Neural progenitor cell (in vitro differentiated cells): ENCODE measurements around the gene PTK6. TPM values are rescaled to one million over a fixed set of nuclear protein-coding genes. Genes with fewer than 3 reads are reported as not detected.

Source experiments
- DNase-seq: peaks from one replicate; pipeline ENCODE4 v3.0.0-alpha.2; 2016; ENCODE audit warnings: low spot score
- H2AFZ ChIP-seq: fragments of 200-600 bp; sonication (generic); replicated peaks from 2 replicates; pipeline ENCODE4 v1.6.1; 2016; ENCODE audit warnings: antibody characterized with exemption
- H3F3A ChIP-seq: fragments of 200-600 bp; sonication (generic); 2 replicates; pipeline ENCODE4 v1.6.1; 2016; ENCODE audit warnings: antibody characterized with exemption, low read depth
- H3K27ac ChIP-seq: fragments of 200-600 bp; sonication (generic); 2 replicates; pipeline ENCODE4 v1.5.1; 2016; ENCODE audit warnings: mild to moderate bottlenecking
- H3K27me3 ChIP-seq: fragments of 200-600 bp; sonication (generic); 2 replicates; pipeline ENCODE4 v1.6.1; 2016; ENCODE audit warnings: mild to moderate bottlenecking, moderate library complexity
- H3K36me3 ChIP-seq: fragments of 200-600 bp; sonication (generic); 2 replicates; pipeline ENCODE4 v1.5.1; 2016
- H3K4me1 ChIP-seq: fragments of 200-600 bp; sonication (generic); 2 replicates; pipeline ENCODE4 v1.6.1; 2016; ENCODE audit warnings: mixed run types
- H3K4me2 ChIP-seq: fragments of 200-600 bp; sonication (generic); 2 replicates; pipeline ENCODE4 v1.6.1; 2016
- H3K4me3 ChIP-seq: fragments of 200-600 bp; sonication (generic); 2 replicates; pipeline ENCODE4 v1.5.1; 2016
- H3K79me2 ChIP-seq: fragments of 200-600 bp; sonication (generic); 2 replicates; pipeline ENCODE4 v1.6.1; 2016; ENCODE audit warnings: low read depth
- H3K9ac ChIP-seq: fragments of 200-600 bp; sonication (generic); 2 replicates; pipeline ENCODE4 v1.6.1; 2016
- H3K9me3 ChIP-seq: fragments of 200-600 bp; sonication (generic); 2 replicates; pipeline ENCODE4 v1.5.1; 2016; ENCODE audit warnings: low read depth
- H4K20me1 ChIP-seq: fragments of 200-600 bp; sonication (generic); 2 replicates; pipeline ENCODE4 v1.6.1; 2016; ENCODE audit warnings: low read depth
- H3K27ac Mint-ChIP-seq: 3 replicates; pipeline ENCODE4 v1.8.0; 2021; ENCODE audit warnings: mixed read lengths
- H3K27me3 Mint-ChIP-seq: 2 replicates; pipeline ENCODE4 v1.8.0; 2022; ENCODE audit warnings: low read depth, mild to moderate bottlenecking, inconsistent platforms, moderate library complexity, mixed read lengths; ENCODE audit not compliant: insufficient read depth
- H3K36me3 Mint-ChIP-seq: 3 replicates; pipeline ENCODE4 v1.8.0; 2021; ENCODE audit warnings: mixed read lengths
- H3K4me1 Mint-ChIP-seq: 3 replicates; pipeline ENCODE4 v1.8.0; 2021; ENCODE audit warnings: mixed read lengths
- H3K4me3 Mint-ChIP-seq: 3 replicates; pipeline ENCODE4 v1.8.0; 2021; ENCODE audit warnings: mild to moderate bottlenecking, moderate library complexity, mixed read lengths
- H3K9me3 Mint-ChIP-seq: 3 replicates; pipeline ENCODE4 v1.8.0; 2020; ENCODE audit warnings: mixed read lengths
- EZH2 ChIP-seq: fragments of 200-600 bp; sonication (generic); IDR thresholded peaks from 2 replicates; pipeline ENCODE4 v1.6.1; 2017; ENCODE audit warnings: antibody characterized with exemption, mild to moderate bottlenecking, moderate library complexity
- EZH2phosphoT487 ChIP-seq: fragments of 200-600 bp; sonication (generic); IDR thresholded peaks from 2 replicates; pipeline ENCODE4 v1.6.1; 2017; ENCODE audit warnings: antibody characterized with exemption
- total RNA-seq: library from RNA; depleted of rRNA; stranded (reverse); fragments of >200 nt; gene quantifications from 2 replicates; pipeline ENCODE4 v1.2.3, GENCODE V29; 2015; ENCODE audit warnings: low replicate concordance
- TF ChIP-seq, protein P1 (sequence below): fragments of 200-600 bp; sonication (generic); IDR thresholded peaks from 2 replicates; pipeline ENCODE4 v1.5.1; 2017; ENCODE audit warnings: antibody characterized with exemption, mild to moderate bottlenecking

The PTK6 gene
- total RNA-seq, 1 donor from 2014 or later = not detected

DNA sequence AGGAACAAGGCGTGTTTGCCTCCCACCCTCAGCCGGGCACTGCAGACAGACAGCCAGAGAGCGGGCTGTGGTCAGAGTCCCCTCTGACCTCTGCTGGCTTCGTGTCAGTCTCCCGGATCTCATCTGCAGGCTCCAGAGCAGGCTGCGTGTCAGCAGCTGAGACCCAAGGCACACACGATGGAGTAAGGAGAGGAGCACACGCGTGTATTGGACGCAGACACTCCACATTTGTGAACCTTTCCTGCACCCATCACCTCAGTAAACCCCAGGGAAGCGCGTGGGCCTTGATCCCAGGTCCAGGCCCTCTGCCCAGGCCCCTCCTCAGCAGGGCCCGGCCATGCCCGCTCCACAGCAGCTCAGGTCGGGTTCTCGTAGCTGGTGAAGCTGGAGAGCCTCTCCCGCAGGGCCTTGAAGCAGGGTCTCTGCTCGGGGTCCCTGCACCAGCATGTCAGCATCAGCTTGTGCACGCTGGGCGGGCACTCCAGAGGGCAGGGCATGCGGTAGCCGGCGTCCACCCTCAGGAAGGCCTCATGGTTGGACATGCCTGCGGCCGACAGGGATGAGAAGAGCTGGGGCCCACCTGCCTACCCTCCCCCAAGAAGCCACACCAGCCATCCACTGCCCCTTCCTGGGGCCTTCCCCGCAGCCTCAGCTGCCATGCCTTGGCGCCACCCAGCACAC lies 7.9 kb downstream of the PTK6 start:
- Mint-ChIP-seq H3K4me1 (peaks cover 7% of the 10 kb centered on the region), H3K27ac (peak overlapping the region; percentile 46), H3K9me3 (no peaks in the 10 kb centered on the region), H3K27me3 (peaks cover 11% of the 10 kb centered on the region), H3K4me3 (no peak overlapping the region), H3K36me3 (no peaks in the 10 kb centered on the region)
- peaks cover 3% of the 10 kb centered on the region for H4K20me1 ChIP-seq
- no peaks in the 10 kb centered on the region for H3K27me3 ChIP-seq
- no peak overlapping the region for H3K4me3 ChIP-seq
- H2AFZ ChIP-seq = no peak overlapping the region
- no peaks in the 10 kb centered on the region for H3K36me3 ChIP-seq
- H3K4me1 ChIP-seq = no peaks in the 10 kb centered on the region
- H3K9me3 ChIP-seq = no peaks in the 10 kb centered on the region
- peaks cover 15% of the 10 kb centered on the region for H3F3A ChIP-seq
- no peak for DNase-seq
- TF ChIP-seq, protein P1, sequence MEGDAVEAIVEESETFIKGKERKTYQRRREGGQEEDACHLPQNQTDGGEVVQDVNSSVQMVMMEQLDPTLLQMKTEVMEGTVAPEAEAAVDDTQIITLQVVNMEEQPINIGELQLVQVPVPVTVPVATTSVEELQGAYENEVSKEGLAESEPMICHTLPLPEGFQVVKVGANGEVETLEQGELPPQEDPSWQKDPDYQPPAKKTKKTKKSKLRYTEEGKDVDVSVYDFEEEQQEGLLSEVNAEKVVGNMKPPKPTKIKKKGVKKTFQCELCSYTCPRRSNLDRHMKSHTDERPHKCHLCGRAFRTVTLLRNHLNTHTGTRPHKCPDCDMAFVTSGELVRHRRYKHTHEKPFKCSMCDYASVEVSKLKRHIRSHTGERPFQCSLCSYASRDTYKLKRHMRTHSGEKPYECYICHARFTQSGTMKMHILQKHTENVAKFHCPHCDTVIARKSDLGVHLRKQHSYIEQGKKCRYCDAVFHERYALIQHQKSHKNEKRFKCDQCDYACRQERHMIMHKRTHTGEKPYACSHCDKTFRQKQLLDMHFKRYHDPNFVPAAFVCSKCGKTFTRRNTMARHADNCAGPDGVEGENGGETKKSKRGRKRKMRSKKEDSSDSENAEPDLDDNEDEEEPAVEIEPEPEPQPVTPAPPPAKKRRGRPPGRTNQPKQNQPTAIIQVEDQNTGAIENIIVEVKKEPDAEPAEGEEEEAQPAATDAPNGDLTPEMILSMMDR = no peak
- TF ChIP-seq EZH2 (no peak), EZH2phosphoT487 (no peak)
- H3K4me2 ChIP-seq = no peak overlapping the region
- H3K27ac ChIP-seq = no peak overlapping the region
- H3K79me2 ChIP-seq = no peaks in the 10 kb centered on the region
- no peak overlapping the region for H3K9ac ChIP-seq

DNA sequence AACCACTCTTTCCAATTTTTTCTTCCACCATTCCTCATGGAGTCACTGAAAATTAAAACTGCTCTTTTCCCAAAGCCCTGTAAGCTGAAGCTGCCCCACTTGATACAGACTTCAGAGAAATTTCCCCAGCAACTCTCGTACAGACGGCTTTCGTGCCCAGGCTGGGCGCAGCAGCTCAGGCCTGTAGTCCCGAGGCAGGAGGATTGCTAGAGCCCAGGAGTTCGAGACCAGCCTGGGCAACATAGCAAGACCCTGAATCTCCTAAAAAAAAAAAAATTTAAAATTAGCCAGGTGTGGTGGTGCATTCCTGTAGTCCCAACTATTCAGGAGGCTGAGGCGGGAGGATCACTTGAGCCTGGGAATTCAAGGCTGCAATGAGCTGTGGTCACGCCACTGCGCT lies 10.0 kb downstream of the PTK6 start:
- peaks cover 9% of the 10 kb centered on the region for H3K36me3 Mint-ChIP-seq

DNA sequence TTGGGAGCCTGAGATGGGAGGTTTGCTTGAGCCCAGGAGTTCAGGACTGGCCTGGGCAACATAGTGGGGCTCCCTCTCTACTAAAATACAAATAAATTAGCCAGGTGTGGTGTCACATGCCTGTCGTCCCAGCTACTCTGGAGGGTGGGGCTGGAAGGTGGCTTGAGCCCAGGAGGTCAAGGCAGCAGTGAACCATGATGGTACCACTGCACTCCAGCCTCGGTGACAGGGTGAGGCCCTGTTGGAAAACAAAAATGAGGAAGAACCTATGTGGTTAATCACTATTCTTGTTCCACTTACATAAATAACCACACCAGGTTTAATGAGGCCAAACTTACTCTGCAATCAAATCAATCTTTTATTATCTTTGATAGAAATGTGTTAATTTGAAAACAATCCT lies 11.2 kb downstream of the PTK6 start:
- Histone ChIP-seq H3K9me3 (no peaks in the 10 kb centered on the region), H4K20me1 (peaks cover 29% of the 10 kb centered on the region), H3K9ac (no peak overlapping the region), H3K27me3 (no peaks in the 10 kb centered on the region), H3F3A (peaks cover 26% of the 10 kb centered on the region), H3K36me3 (no peaks in the 10 kb centered on the region), H3K4me3 (no peak overlapping the region), H3K27ac (no peak overlapping the region), H3K79me2 (peaks cover 22% of the 10 kb centered on the region), H2AFZ (no peak overlapping the region), H3K4me2 (no peak overlapping the region), H3K4me1 (peaks cover 11% of the 10 kb centered on the region)
- no peak overlapping the region for H3K4me3 Mint-ChIP-seq
- H3K36me3 Mint-ChIP-seq = peaks cover 9% of the 10 kb centered on the region
- H3K27ac Mint-ChIP-seq = no peak overlapping the region
- H3K9me3 Mint-ChIP-seq = no peaks in the 10 kb centered on the region
- peaks cover 7% of the 10 kb centered on the region for H3K4me1 Mint-ChIP-seq
- TF ChIP-seq EZH2 (no peak), EZH2phosphoT487 (no peak)
- TF ChIP-seq, protein P1 = no peak
- peaks cover 9% of the 10 kb centered on the region for H3K27me3 Mint-ChIP-seq
- DNase-seq = no peak

More for the DNA sequence above, 10.0 kb downstream of the PTK6 start:
- H3F3A ChIP-seq = peaks cover 23% of the 10 kb centered on the region
- H3K36me3 ChIP-seq = no peaks in the 10 kb centered on the region
- peaks cover 6% of the 10 kb centered on the region for H3K4me1 ChIP-seq
- H3K27ac ChIP-seq = no peak overlapping the region
- DNase-seq = no peak
- TF ChIP-seq EZH2phosphoT487 = no peak
- TF ChIP-seq EZH2 = no peak
- TF ChIP-seq, protein P1 = no peak
- H3K9ac ChIP-seq = no peak overlapping the region
- no peaks in the 10 kb centered on the region for H3K27me3 ChIP-seq
- Mint-ChIP-seq H3K27ac (no peak overlapping the region), H3K4me1 (peaks cover 11% of the 10 kb centered on the region), H3K27me3 (peaks cover 13% of the 10 kb centered on the region), H3K9me3 (no peaks in the 10 kb centered on the region), H3K4me3 (no peak overlapping the region)
- H3K4me3 ChIP-seq = no peak overlapping the region
- no peaks in the 10 kb centered on the region for H3K9me3 ChIP-seq
- peaks cover 10% of the 10 kb centered on the region for H3K79me2 ChIP-seq
- H3K4me2 ChIP-seq = no peak overlapping the region
- no peak overlapping the region for H2AFZ ChIP-seq
- H4K20me1 ChIP-seq = peaks cover 17% of the 10 kb centered on the region
